Posterior vena cava (tissue), 2 donors: ENCODE measurements around the gene HOXA9. TPM values are rescaled to one million over a fixed set of nuclear protein-coding genes. Genes with fewer than 3 reads are reported as not detected.
A peak's percentile ranks its signal among the peaks of the same experiment; 100 is the strongest.

Experiments
- DNase-seq: peaks from one replicate; pipeline ENCODE4 v3.0.0-alpha.2; 2020; ENCODE audit warnings: low spot score
- intact Hi-C, 2 donors: fragments of 100-400 bp; cut with DNase I; formaldehyde crosslinking; loops; one replicate each; pipeline versions ENCODE4 v1.14.1 to v1.14.2; 2022 to 2023
- total RNA-seq, 2 donors: library from RNA; stranded (reverse); fragmentation: NEBNext Ultra II Directional; extraction: Animal tissue kit (Norgen Biotek cat#: 25700); gene quantifications; one replicate each; pipeline ENCODE4 v1.2.1, GENCODE V29; 2021
- donor health status: DM: yes; HTN: yes; CAD: no.
- donor health status: DM: yes; HTN: yes; CAD: no.

HOXA9 gene
- total RNA-seq, 2 donors from 2014 or later, result 7.4 TPM

GRCh38 chr7:27152816-27153442 is 12.4 kb downstream of the HOXA9 start:
- DNase-seq, result peak; percentile 76
- intact Hi-C loops, result loop anchor here in 1 of 2 donors (10.0 kb wide), 1 partner anchor 958 kb away; no protein-coding TSS in a partner anchor

GRCh38 chr7:27151931-27152815 is 13.2 kb downstream of the HOXA9 start, which contains the start of gene HOXA3:
TSS of gene HOXA3 (minus strand) at chr7:27152583. CDS start at chr7:27110640, 41,943 bp downstream.
- peak; percentile 87 for DNase-seq
- intact Hi-C loops, result loop anchor here in 1 of 2 donors (10.0 kb wide), 1 partner anchor 957 kb away; no protein-coding TSS in a partner anchor

- intact Hi-C loops, result loop anchor here in 1 of 2 donors (10.0 kb wide), 1 partner anchor 957 kb away; no protein-coding TSS in a partner anchor
- peak; percentile 86 for DNase-seq
These were observed 13.9 kb downstream of the HOXA9 start for GRCh38 chr7:27151341-27151930.

DNA sequence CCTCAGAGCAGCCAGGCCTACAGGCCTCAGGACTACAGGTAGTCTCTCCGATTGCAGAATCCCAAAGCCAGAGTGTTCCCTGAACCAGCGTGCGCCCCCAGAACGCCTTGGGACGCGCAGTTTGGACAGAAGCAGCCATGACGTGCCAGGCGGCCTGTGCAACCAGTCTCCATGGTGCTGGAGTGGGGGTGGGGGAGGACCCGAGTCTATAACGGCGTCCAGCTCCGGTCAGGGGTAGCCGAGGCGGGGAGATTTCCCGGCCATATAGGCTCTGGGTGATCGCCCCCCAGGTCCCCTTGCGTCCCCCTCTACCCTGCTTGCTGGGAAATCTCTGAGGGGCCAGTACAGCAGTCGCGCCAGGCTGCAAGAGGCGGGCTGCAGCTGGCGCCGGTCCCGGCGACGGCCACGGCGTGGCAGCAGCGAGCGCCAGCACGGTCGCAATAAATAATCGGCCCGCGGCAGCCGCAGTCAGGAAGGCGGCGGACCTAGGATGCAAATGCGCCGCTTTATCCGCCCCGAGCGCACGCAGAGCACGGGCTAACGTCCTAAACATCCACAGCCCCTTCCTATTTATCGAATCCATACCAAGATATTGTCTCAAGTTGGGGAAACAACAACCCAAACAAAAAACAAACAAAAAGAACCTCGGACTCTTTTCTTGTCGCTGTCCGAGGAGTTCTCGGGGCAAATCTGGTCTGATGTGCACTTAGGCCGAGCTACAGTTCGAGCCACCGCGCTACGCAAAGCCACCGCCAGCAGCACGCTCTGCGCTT is 14.6 kb downstream of the HOXA9 start:
- intact Hi-C loops, result loop anchor here in 1 of 2 donors (10.0 kb wide), 1 partner anchor 956 kb away; no protein-coding TSS in a partner anchor

DNA sequence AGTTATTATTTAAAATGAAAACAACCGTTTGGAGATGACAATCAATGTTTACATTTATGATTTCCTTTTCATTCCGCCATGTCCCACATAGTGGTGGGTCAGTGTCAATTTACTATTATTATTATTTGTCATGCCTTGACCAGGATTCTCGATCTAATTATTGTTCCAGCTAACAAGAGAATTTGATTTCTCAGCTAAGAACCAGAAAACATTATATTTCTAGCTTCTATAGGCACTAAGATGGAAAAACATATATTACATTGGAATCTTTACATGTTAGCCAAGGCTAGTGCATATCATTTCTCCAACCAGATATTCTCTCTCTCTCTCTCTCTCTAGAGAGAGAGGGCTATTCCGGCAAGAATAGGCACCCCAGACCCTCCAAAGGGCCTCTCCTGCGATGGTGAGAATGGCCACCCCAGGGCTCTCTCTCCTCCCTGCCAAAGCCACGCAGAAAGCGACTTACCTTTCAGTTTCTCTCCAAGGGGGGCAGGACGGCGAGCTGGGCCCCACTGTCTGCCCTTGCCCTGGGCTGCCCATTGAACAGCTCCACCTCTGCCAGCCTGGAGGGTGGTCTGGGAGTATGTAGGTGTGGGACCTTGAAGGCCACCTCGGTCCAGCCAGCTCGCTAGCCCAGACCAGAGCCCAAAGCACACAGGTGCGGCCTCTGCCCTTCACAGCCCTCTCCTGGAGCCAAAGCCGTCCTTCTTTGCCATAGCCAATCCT is 15.3 kb downstream of the HOXA9 start:
- intact Hi-C loops, result loop anchor here in 1 of 2 donors (10.0 kb wide), 1 partner anchor 955 kb away; no protein-coding TSS in a partner anchor
- peak; percentile 81 for DNase-seq

More for the DNA sequence above, 14.6 kb downstream of the HOXA9 start:
- DNase-seq, result peak; percentile 93

- DNase-seq, result no peak
- intact Hi-C loops, result no loop called here
These were observed 16.3 kb downstream of the HOXA9 start for GRCh38 chr7:27148756-27149641.

GRCh38 chr7:27148031-27148755 is 17.1 kb downstream of the HOXA9 start:
- DNase-seq, result no peak

DNA sequence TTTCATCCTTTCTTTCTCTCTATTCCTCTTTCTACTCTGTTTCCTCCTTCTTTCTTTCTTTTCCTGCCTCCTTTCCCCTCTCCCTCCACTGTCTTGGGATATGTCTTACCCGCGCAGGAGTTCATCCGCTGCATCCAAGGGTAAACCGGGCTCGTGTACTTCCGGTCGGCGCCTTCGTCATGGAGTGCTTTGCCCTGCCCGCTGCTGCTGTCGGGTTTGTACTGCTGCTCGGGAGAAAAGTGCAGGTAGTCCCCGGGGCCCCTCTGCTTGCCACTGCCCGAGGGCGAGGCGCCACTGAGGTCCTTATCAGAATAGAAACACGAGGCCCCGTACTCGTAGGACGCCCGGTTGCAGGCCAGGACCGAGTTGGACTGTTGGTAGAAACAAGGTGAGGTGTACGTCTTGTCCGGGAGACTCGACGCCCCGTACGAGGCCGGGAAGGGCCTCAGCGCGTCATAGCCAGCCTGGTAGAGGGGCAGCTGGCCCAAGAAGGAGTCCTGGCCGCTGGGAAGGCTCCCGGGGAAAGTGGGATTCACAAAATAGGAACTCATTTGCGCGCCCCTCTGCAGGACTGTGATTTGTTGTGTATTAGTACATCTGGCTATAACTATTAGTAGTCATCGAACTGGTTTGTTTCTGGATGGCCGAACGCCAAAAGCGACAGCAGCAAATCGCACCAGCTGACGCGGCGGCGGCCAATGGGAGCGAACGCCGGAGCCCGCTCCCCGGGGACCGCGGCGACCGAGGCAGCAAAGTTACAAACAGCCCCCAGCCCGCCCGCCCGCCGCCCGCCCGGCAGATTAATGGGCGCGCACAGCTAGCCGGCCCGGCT is 17.9 kb downstream of the HOXA9 start, which contains the start of gene HOXA6:
TSS of gene HOXA6 (minus strand) at position 576 of the 832 bp plus-strand sequence. CDS start at position 551, 25 bp downstream.
- intact Hi-C loops, result no loop called here
- DNase-seq, result no peak

More at GRCh38 chr7:27148031-27148755, 17.1 kb downstream of the HOXA9 start:
- intact Hi-C loops, result no loop called here

- DNase-seq, result no peak
- intact Hi-C loops, result no loop called here
These were observed 18.7 kb downstream of the HOXA9 start for GRCh38 chr7:27146491-27147198.

DNA sequence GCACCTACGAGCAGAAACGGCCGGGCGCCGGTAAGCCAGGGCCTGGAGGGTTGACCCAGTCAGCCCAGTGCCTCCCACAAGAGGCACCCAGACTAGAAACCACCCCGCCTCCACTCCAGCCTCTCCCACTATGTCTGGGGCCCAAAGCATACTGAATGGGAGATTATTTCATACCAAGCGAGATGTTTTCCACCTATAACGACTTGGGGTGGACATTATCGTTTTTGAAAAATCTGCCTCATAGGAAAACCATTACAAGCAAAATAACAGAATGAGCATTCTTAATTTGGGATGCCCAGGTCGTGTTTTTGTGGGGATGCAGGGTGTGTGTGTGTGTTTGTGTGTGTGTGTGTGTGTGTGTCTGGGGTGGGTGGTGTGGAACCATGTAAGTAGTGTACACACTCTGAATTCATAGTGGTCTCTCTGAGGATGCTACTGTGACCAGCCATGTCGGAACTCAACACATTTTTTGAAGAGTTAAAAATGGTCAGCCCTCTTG is 19.4 kb downstream of the HOXA9 start:
- intact Hi-C loops, result no loop called here
- no peak for DNase-seq

DNA sequence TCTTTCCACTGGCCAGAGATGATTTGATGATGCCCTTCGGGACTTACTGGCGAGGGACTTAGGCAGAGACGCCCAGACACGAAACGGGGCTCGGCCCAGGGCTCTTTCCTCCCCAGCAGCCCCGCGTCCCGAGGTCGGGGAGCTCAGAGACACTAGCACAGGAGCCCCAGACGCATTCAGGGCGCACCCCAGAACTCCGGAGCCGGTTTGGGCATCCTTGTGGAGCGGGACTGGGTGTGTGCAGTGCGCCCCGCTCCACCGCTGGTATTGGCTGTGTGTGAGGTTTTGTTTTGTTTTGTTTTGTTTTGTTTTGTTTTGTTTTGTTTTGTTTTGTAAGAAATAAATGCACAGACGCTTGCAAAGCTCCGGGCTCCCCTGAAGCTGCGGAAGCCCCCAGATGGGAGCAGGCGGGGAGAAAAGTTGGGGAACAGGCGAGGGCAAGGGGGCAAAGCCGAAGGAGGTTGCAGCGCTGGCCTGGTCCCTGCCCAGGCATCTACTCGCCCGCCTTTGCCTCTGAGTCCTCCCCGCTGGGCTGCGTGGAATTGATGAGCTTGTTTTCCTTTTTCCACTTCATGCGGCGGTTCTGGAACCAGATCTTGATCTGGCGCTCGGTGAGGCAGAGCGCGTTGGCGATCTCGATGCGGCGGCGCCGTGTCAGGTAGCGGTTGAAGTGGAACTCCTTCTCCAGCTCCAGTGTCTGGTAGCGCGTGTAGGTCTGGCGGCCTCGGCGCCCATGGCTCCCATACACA is 20.0 kb downstream of the HOXA9 start:
- intact Hi-C loops, result no loop called here
- no peak for DNase-seq

GRCh38 chr7:27144781-27145164 is 20.6 kb downstream of the HOXA9 start:
- no peak for DNase-seq
- intact Hi-C loops, result loop anchor here in 1 of 2 donors (1.0 kb wide), 1 partner anchor 460 kb away; no protein-coding TSS in a partner anchor

DNA sequence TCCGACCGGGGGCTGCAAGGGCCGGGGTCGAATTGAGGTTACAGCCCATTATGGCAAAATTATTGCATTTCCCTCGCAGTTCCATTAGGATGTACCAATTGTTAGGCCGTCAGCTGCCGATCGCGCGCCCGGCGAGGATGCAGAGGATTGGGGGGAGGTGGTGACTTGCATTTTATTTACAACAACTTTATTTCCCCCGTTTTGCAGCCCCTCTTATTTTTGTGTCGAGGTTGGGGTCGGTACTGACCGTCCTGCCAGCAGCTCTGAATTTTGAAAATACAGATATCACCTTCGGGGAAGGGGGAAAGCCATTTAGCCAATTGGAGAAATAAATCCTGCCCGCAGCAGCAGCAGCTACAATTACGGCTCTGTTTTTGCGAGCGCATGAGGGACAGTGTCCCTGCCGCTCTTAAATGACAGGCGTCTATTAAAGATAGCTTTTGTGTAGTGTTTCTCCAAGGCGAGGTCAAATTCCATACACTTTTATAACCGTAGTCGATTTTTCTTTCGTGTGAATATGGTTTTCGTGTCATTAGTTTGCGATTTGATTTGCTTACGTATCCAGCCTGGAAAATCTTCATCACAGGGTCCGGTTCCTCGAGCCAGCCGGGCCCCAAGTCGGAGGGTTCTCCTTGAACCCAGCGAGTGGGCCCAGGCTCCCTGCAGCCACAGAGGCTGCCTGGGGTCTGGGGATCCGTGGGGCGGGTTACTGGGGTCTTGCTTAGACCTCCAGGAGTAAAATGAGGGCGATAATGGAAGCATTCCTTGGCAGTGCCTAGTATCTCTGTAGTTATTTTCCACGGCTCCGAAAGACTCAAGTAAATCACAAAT is 21.2 kb downstream of the HOXA9 start:
- intact Hi-C loops, result loop anchor here in 1 of 2 donors (1.0 kb wide), 1 partner anchor 460 kb away; no protein-coding TSS in a partner anchor

More for the DNA sequence above, 21.2 kb downstream of the HOXA9 start:
- DNase-seq, result no peak
